ENCODE results near the gene HNRNPCL1.

GRCh38 chr1:12811409-12811784, 37.1 kb downstream of the HNRNPCL1 start:
- TF ChIP-seq CTCF (conservative IDR thresholded peaks at IDR 0.05; ENCODE audit: low read length) (no peak), EZH2phosphoT487 (IDR thresholded peaks at IDR 0.05; ENCODE audit: borderline replicate concordance, low read depth, low read length) (no peak)

All from OCI-LY7 (cell line).